NCI-H1417 treated with DMSO at 0.1 percent for 48 hours (cell line): ENCODE measurements around the gene CLN5.

ENCODE experiments used
- DNase-seq: peaks from one replicate; lab custom pipeline; 2025; lab: John Stamatoyannopoulos, UW

CLN5 gene

DNA sequence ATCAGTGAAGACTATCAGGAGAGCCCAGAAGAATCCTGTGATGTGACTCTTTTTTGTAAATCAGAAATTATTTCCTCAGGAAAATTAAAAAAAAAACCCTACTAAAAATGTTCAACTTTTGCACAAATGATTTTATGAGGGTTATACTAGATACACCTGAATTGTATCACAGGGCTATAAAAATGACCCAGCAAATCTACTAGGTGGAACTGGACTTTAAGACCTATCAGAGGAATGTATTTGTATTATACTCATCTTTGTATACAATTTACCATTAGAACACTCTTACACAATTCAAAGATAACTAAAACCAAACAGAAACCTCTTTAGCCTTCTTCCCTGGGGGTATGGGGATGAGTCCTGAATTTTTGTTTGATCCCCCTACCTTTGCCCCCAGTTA, 27.9 kb downstream of the CLN5 start:
- no peak for DNase-seq

DNA sequence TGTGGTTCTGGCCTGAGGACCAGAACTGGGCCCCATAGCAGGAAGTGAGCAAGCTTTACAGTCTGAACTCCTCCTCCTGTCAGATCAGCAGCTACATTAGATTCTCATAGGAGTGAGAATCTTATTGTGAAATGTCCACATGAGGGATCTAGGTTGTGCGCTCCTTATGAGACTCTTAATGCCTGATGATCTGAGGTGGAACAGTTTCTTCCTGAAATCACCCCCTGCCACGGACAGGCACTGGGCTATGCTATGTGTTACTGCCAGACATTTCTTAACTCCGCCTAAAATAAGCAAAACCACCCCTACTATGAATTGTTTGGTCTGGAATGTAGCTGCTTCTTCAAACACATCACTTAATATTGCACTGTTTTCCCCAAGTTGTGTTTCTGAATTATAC, 30.5 kb downstream of the CLN5 start:
- no peak for DNase-seq

DNA sequence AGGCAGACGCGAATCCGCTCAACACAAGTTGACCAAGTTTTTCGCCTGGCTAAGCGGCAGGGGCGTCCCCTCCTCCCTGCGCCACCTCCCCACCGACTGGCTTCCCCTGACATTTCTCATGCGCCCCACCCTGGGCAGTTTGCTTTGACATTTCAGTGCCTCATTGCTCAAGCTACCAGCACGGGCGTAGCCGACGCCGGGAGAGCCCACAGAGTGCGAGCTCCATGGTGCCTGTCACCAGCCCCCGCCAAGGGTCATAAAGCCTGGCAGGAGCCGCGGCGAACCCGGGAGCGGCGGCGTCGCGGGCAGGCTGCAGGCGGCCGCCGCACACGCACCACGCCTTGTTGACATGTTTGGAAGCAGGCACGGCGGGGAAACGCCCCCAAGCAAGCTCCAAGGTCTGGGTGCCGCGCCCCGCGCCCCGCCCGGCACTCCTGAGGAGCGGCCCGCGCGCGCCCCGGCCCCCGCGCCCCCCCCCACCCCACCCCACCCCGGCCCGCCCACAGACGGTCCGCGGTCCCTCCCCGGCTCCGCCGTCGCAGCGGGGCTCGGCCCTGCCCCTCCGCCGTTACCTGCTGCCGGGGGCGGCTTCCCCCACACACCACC, 34.5 kb downstream of the CLN5 start:
- peak; percentile 45 for DNase-seq

DNA sequence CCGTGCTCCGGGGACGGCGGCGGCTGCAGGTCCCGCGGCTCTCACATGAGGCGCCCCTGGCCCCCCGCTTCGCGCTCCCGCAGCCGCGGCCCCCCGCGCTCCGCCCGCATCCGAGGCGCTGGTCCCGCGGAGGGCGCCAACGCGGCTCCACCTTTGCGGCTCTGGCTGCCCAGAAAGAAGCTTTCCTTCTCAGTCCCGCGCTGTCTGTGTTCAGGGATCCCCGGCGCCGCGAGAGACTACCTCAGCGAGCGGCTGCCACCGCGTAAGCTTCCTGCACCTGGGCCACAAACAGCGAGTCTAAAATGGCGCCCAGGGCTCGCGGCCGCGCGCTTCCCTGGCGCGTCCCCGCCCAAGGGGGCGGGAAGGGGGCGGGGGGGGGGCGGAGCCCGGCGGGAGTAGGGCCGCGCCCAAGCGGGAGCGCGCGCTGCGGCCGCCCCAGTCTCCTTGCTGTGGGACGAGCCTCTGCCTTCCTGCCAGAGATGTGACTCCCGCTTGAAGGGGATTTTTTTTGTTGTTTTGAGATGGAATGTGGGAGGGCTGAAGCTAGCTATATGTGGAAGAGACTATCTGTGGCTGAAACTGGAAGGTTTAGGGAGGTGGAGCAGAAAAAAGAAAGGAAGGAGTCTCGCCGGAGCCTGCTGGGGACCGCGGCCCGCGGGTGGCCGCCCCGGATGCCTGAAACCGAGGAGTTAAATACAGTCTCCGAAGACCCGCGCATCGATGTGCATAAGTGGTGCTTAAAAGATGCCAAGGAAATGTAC, 35.2 kb downstream of the CLN5 start, which contains the start of gene FBXL3:
Gene FBXL3, minus strand, starts transcription at position 299 of the 761 bp plus-strand sequence. CDS start 5,299 bp downstream, outside the sequence.
- DNase-seq: peak; percentile 63

DNA sequence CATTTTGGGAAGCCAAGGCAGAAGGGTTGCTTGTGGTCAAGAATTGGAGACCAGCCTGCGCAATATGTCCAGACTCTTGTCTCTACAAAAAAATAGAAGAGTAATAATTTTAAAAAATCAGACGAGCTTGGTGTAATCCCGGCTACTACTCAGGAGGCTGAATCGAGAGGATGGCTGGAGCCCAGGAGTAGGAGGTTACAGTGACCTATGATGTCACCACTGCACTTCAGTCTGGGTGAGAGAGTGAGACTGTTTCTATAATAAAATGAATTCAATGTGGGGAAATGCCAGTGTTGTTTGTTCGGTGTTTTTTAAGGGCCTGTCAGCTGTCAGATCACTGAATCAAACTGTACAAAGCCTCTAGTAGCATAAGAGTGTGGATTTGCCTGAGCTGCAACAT, 36.3 kb downstream of the CLN5 start:
- no peak for DNase-seq

DNA sequence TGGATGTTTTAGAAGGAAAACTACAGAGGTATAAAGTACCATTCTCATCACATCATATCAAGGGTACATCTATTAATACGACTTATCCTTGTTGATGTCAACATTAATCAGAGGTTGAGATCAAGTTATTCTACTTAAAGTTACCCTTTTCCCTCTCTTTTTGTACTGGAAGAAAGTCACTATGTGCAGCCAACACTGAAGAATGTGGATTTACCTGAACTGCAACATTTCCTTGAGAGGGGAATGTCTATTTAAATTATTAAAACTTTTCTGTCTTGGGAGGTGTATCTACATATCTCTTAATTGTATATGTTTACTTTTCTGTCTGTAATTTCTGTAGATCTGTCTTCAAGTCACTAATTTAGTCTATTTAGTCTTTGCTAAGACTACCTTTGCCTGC, 37.6 kb downstream of the CLN5 start:
- no peak for DNase-seq

DNA sequence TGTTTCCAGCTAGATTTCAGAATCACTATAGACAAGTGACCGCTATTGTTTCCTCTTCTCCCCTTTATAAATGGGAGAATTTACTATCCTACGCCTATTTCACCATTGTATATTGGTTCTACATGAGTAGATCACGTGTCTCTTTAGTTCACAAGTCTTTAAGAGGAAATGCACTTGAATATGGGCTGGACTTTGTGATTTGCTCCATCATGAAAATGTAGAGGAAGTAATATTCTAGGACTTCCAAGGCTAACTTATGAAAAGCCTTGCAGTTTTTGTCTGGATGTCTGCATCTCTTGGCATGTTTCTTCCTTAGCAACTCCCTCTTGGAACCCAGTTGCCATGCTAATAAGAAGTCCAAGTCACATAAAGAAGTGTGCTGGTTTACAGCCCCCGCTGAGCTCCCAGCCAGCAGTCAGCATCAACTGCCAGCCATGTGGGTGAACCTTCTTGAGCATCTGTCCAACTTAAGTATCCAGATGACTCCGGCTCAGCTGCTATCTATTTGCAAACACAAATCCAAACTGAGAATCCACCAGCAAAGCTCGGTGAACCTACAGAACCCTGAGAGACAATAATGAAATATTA, 39.9 kb downstream of the CLN5 start:
- no peak for DNase-seq

DNA sequence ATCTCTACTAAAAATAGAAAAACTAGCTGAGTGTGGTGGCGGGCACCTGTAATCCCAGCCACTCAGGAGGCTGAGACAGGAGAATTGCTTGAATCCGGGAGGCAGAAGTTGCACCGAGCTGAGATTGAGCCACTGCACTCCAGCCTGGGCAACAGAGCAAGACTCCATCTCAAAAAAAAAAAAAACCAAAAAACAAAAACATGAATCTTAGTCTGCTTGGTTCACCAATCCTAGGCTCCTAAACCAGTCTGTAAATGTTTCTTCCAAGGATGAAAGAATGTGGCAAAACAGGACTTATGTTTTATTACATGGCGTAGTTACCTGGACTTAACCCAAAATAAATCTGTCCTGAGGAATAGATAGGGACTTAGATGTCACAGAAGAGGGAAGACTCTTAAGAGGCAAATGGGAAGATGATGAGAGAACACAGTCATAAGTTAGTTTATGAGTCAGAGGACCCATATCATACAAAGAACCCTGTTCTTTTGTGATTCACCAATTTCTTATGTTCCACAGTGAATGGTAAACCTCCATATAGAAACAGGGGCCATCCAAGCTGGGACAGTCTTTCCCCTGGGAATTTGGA, 41.9 kb downstream of the CLN5 start:
- DNase-seq: no peak

DNA sequence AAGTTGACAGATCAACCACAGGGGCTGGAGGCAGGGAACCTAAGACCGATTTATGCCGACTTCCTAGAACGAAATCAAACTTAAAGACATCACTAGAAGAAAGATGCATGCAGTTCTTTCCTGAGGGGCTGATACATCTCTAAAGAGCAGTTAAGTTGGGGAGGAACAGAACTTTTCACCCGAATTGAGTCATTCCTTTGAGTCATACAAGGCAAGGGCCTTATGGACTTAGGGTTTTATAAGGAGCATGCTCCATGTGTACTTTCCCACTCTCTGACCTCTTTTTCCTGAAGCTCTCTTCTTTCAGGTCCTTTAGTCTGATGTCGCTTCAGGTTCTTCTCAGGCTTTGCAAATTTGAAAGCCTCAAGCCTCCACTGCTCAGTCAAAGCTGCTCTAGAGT, 43.0 kb downstream of the CLN5 start:
- no peak for DNase-seq

DNA sequence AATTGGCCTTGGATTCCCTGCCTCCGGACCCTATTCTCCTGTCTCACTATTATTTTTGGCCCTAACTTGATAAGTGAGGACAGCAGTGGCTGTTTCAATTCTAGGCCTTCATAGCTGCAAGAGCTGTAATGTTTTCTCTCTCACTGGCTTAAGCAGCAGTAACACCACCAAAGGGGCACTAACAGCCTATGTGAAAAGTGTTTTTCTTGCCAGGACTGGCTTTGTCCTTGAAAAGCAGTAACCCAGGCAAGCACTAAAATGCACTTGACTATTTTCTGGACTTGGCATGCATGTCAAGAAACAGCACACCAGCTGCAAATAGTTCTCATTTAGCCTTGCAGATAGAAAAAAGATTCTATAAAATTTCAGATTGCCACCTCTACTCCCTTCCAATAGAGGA, 44.4 kb downstream of the CLN5 start:
- DNase-seq: no peak

DNA sequence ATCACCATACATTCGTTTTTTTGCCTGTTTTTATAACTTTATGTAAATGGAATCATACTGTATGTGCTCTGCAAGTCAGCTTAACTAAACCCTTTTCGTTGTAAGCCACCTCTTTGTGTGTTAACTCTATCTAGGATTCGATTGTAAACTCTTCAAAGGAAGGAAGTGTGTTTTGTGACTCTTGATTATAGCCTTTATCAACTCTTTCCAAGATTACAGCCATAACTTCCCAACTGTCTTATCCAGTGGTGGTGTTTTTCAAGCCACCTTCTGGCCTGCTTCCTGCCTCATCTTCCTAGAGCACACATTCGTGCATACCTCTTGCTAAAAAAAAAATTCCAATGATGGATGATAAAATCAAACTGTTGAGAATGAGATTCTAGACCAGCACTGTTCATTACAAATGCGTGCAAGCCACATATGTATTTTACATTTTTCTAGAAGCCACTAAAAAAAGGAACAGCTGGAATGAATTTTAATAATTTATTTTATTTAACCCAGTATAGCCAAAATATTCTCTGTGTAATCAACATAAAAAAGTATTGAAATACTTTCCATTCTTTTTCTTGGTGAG, 47.1 kb downstream of the CLN5 start:
- DNase-seq: no peak

DNA sequence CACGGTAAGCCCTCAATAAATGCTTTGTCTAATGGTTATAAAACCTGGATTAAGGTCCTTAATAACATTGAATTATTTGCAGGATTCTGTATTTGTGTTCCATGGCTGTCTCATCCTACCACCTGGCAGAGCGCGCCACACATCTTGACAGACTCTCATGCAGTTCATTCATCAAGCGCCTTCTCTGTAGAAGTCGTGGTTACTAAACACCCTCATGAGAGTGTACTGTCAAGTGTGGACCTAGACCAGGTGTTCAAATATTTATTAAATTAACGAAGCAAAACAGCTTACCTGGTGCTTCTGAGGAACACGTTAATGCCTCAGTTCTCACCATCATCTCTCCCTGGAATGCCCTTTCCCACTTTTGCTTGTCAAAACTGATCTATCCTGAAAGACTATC, 48.2 kb downstream of the CLN5 start:
- DNase-seq: no peak

DNA sequence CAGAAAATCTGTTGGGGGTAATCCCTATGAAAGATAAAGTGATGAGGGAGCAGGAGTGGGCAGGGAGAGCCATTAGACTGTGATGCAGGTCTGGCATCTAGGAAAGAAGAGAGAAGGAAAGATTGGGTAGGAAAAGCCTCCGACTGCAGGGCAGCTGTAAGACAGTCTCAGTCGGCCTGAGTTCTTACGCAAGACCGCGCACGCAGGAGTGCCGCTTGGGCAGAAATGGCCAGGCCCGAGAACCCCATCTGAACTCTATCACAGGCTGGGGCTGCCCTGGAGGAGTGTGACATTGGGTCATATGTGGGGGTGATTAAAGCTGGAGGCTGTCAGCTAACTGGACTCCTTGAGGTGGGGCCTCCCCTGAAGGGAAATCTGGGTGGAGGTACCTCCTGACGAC, 49.0 kb downstream of the CLN5 start:
- DNase-seq: no peak

DNA sequence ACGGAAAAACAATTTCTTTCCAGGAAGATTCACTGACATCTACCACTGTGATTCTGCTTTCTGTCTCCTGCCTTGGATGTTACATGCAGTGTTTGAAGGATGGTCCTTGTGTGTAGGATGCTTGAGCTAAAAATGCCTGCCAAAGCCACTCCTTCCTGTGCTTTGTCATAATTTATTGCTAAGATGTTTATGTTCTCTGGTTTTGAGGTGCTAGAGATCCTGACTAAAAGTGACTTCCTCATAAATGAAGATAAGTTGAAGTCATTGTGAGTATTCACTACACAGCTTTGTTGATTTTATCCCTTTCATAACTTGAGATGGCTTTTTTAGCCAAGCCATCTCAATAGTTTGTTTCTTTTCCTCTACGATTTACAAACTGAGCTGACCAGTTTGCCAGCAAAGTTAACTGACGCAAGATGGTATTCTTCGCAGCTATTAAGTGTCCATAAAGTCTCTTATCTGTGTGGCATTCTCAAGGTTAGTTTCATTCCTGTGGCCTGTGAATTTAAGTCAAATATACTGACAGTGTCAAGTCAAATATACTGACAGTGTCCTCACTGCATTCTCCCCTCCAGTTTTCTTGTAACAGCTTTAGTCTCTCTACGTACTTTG, 50.8 kb downstream of the CLN5 start:
- no peak for DNase-seq

DNA sequence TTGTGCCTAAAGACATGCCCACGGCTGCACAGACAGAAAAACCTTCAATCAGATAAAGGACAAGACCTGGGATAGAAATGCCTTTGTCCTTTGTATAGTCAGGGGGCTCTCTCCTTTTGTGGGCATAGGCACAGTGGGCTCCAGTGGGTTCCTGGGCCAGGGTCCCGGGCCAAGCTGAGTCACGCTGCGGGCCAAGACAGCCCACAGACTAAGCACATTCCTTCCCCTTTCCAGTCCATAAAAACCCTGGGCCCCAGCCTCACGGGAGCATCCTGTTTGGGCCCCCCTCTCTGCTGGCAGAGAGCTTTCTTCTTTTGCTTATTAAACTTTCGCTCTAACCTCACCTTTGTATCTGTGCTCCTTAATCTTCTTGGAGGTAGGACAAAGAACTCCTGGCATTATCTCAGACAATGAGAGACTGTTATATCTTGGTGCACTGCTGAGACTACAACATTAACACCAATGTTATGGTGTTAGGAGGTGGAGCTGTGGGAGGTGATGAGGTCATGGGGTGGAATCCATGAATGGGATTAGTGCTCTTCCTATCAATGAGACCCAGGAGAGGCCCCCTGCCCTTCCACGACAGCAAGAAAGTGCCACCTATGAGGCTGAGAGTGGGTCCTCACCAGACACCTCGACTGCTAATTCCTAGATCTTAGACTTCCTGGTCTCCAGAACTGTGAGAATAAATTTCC, 55.9 kb downstream of the CLN5 start:
- DNase-seq: no peak

DNA sequence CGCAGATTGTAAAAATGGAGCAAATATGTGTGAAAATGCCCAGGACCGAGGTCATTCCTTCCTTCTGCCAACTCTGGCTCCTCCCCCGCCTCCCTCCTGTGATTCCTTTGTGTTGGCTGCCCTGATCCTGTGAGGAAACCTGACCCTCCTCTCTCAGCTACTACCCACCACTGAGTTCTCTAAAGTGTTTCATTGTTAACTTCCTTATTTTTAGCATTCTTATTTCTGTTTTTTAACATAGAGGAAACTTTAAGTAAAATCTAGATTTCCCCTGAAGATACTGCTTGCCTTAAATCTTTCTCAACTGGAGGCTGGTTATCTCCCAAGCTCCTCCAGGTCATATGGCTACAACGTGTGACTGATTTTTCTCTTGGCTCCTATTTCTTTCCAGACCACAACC, 56.8 kb downstream of the CLN5 start:
- no peak for DNase-seq

DNA sequence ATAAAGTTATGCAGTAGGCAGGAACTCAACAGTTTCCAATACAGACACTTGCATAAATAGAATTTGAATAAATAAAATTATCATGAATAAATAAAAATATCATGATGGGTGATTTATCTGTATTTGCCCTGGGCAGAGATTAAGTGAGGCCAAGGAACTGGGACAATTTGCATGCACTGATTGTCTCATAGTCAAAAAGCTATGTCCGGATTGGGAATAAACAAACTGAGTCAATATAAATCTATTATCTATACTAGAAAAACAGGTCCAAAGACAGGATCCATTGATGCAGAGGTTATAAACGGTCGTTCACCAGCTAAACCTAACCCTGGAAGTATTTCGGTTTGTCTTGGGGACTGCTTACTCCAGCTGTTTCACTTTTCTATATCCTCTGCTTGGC, 61.3 kb downstream of the CLN5 start:
- DNase-seq: no peak
